ENCODE results near the gene PITX1.

DNA sequence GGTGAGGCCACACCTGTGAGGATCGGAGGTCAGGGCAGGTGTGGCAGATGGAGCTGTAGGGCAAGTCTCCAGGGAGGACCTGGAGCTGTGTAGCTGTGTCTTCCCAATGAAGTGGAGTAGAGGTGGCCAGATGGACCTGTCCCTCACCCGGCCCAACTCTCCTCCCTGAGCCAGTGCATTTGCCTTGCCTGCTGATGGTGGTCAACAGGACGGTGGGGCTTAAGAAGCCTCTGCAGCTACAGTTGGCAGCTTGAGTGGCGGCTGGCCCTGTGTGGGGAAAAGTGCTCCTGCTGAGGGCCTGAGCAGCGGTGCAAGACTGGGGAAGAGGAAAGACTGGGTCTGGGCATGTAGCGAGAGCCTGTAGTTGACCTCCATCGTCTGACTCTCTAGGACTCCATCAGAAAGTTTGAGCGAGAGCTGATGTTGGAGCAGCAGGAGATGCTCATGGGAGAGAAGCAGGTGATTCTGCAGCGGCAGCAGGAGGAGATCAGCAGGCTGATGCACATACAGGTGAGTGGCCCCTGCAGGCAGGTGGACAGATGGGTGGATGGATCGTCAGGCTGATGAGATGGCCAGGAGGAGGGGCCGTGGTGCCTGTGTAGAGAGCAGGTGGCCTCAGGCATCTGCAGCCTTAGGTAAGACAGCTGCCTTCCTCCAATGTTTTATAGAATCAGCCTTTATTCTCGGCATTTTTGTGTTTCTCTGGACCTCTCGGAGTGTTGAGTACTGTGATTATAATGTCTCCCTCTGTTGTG is 24.9 kb downstream of the PITX1 start:
- TF ChIP-seq POLR2A (IDR thresholded peaks at IDR 0.05; ENCODE audit: insufficient read depth in 1 of 2, low read depth in 2 of 2, low read length in 2 of 2) (no peak), SMAD1 (CRISPR knock-in tag; IDR thresholded peaks at IDR 0.05; ENCODE audit: borderline replicate concordance, low read depth) (no peak), IKZF1 (IDR thresholded peaks at IDR 0.05) (no peak), MAX (IDR thresholded peaks at IDR 0.05) (no peak), IRF2 (CRISPR knock-in tag; IDR thresholded peaks at IDR 0.05) (no peak), SMAD3 (CRISPR knock-in tag; IDR thresholded peaks at IDR 0.05) (no peak), TCF7 (IDR thresholded peaks at IDR 0.05; ENCODE audit: low read depth) (no peak), ZNF879 (CRISPR knock-in tag; IDR thresholded peaks at IDR 0.05) (no peak), POLR2AphosphoS5 (IDR thresholded peaks at IDR 0.05; ENCODE audit: low read depth, low read length) (no peak)
